NCI-H1105 treated with DMSO at 0.1 percent for 48 hours (cell line): ENCODE results near the gene AKNA.

Experiments
- DNase-seq: peaks from one replicate; lab custom pipeline; 2025; lab: John Stamatoyannopoulos, UW

Gene AKNA

DNA sequence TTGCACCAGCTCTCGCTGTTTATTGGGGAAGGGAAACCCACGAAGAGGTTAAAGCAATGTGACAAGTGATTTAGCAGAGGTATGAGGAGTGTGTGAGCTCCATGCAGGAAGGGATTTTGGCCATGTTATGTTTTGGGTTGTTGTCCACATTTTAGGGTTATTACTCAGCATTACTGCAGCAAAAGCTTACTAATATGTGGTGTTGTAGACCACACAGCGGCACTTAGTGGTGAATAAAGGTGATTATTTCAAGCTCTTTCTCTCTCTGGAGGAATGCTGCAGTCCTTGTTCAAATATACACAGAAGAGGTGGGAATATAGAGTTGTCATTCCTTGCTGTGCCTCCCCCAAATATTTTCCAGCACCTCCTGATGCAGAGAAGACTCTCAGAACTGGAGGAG is 29.7 kb upstream of the AKNA start:
- no peak for DNase-seq

DNA sequence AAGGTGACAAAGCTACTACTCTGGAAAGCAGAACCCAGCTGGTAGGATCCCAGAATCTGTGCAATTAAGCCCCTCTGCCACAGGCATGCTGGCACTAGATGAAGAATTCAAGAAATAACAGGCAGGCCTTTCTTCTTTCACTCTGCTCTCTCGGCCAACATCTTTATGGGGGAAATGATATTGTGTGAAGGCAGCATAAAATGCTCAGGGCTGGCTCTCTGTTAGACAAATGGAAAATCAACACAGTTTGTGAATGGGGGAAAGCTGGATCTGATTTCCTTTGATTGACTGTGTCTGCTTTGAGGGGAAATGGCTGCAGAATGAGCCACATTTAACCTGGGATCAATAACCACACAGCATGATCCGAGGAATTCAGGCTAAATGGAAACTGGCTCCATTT is 29.1 kb upstream of the AKNA start:
- DNase-seq, result no peak

DNA sequence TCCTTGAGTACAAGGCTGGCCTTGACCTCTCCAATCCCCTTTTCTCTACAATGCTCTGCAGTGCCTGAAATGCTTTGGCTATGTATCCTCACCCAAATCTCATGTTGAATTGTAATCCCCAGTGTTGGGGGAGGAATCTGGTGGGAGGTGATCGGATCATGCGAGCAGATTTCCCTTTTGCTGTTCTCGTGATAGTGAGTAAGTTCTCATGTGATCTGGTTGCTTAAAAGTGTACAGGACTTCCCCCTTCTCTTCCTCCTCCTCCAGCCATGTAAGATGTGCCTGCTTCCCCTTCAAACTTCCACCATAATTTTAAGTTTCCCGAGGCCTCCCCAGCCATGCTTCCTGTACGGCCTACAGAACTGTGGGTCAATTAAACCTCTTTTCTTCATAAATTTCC is 28.5 kb upstream of the AKNA start:
- DNase-seq, result no peak

DNA sequence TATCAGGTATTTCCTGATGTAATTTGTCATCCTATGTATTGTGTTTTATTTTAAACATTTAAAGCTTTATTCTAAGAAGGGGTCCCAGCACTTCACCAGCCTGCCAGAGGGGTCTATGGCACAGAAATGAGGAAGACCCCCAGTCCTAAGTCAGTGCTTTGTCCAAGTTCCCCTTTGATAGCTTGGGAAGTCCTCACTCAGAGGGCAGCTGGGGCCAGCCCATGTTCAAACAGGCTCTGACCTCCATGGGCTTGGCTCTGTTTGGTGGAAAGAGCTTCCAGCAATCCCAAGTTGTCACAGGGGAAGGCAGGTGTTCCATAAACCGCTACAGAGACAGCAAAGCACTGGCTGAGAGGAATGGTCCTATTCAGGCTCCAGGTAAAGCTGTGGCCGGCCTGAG is 26.6 kb upstream of the AKNA start:
- DNase-seq, result no peak

DNA sequence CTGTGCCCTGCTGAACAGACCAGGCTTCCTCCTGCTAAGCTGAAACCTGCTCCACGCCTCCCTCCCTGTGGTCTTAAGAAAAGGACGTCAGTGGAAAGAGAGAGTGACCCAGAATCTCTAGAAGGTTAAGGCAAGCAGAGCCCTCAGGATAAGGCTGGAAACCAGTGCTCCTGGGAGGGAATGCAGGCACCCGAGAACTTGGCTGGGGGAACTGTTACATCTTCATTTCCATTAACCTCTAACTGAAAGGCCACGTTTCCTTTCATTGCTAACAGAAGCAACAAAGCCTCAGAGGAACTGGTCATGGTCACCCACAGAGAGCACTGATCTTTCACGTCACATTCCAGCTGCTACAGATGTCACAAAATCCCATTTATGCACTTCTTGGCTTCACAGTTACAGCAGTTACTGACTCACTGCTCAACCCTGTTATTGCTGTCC is 26.1 kb upstream of the AKNA start:
- no peak for DNase-seq

DNA sequence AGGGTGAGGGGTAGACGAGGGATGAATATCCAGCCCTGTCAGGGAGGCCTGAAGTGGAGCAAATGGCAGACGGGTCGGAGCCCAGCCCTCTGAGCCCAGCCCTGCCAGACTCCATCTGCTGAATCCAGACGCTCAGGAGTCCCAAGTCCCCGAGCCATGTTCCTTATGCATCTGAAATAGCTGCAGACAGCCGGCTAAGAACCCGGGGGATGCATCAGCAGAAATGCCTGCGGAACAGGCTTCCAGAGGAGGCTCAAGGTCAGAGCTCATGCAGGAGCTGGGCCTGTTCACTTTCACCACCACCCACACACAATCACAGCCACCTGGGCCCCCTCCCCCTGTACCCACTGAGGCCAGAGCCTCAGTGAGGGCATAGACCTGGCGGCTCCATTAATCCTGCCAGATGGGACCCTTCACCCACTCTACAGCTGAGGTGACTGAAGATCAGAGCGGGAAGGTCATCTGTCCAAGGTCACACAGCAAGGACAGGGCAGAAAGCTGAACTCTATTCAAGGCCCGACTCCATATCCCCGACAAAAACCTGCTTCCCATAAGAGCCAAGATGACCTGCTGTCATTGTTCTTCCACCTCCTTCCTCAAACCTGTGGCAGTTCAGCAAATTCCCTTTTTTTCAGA is 24.4 kb upstream of the AKNA start:
- DNase-seq, result no peak

DNA sequence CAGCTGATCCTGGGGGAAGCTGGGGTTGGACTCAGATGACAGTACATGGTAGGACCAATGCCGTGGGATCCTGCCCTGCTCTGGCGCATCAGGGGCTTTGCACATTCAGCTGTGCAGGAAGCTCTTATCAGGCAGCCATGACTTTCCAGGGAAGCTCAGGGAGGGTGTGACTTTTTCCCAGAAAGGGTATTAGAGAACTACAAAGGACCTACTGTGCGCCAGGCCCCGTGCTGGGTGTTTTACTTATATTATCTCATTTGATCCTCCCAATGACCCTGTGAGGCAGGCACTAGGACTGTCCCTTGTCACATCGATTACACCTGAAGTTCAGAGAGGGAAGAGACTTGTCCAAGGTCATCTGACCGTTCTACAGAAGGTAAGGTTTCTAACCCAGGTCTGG is 23.7 kb upstream of the AKNA start:
- no peak for DNase-seq

DNA sequence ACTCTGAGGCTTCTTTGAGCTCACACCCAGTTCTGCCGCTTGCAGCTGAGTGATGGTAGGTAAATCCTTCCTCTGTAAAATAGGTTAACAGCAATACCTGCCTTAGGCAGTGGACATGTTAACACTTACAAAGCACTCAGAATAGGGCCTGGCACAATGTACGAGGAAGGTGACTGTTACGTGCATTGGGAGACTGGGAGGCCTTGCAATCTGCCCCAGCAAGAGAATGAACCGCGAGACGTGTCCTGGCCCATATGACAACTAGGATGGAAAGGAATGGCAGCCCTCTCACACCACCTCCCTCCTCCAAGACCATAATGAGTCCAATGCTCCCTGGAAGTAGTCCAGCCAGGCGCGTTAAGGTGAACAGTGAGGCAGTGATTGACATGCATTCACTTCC is 23.1 kb upstream of the AKNA start:
- DNase-seq, result no peak

DNA sequence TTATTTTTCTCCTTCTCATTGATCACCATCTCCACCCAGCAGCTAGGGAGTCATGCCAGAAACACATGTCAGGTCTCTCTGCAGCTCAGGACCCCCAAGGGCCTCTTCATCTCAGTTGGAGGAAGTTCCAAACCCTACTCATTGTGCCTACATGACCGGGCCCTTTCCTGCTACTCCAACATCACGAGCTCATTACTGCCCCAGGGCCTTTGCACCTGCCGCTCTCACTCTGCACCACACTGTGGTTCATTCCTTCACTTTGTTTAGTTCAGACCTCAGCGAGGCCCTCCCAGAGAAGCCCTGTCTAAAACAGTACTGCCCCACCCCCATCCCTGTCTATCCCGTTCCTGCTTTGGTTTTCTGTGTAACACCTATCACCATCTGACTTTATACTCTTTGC is 22.1 kb upstream of the AKNA start:
- no peak for DNase-seq

DNA sequence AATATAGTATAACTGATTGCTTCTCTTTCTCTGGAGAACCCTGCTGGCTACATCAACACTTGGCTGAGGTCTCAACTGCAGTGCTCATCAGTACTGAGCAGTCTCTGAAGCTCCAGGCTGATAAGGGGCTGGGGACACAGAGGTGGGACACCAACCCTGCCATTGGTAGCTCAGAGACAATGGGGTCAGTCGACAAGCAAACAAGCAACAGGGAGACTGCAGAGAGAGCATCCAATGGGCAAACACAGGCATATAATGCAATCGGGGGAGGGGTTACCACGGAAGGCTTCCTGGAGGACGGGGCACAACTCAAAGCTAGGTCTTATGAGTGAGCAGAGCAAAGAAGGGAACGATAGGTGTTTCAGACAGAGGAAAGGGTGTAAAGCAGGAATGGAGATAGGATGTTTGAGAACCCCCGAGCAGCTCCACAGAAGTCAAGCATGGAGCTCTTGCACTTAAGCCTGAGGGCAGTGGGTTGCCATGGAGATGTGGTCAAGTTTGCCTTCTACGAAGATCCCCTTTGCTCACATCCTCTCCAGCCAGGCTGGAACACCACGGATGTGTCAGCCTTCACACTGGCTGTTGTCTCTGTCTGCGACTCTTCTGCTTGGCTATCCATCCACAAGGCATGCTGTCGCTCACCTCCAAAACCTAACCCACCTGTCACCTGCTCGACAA is 21.5 kb upstream of the AKNA start:
- DNase-seq, result no peak

DNA sequence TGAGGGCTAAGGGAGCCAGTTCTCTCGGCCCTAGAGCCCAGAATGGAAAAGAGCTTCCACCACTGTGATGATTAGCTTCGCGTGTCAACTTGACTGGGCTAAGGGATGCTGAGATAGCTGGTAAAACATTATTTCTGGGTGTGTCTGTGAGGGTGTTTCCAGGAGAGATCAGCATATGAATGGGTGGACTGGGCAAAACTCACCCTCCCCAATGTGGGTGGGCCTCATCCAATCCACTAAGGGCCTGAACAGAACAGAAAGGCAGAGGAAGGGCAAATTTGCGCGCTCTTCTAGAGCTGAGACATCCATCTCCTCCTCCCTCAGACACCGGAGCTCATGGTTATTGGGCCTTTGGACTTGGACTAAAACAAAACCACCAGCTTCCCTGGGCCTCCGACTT is 20.9 kb upstream of the AKNA start:
- DNase-seq, result no peak

DNA sequence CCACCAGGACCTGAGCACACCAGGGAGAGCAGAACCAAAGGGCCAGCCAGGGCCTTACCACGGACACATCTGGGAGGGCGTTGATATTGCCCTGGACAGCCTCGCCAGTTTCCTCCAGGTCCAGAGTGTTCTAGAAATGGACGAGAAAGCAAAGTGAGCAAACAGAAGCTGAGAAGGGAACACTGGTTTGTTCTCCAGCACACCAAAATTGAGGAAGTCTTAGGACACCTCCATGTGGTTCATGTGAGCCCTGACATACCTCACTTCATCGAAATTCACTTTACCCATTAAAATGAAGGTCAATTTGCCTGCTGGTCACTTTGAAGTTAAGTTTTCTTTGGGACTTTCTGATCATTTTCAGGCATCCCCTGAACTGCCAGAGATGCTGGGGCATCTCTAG is 20.1 kb upstream of the AKNA start:
- no peak for DNase-seq

DNA sequence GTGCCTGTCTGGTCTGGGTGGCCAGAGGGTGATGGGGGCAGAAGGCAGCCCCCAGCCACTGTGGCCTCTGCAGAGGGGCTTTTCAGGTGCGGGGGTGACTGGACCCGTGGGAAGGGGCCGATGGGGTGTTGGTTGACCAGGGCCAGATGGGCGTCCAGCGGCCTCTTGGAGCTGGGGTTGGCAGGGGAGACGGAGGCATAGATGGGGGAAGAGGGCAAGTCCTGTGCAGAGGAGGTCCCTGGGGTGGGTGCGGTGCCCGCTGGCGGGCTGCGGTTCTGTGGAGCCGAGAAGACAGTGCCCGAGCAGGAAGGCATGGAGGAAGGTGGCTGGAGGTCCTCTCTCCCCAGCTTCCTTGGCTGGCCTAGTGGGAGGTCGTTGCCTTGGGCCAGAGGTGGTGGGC is 18.7 kb upstream of the AKNA start:
- DNase-seq, result no peak

DNA sequence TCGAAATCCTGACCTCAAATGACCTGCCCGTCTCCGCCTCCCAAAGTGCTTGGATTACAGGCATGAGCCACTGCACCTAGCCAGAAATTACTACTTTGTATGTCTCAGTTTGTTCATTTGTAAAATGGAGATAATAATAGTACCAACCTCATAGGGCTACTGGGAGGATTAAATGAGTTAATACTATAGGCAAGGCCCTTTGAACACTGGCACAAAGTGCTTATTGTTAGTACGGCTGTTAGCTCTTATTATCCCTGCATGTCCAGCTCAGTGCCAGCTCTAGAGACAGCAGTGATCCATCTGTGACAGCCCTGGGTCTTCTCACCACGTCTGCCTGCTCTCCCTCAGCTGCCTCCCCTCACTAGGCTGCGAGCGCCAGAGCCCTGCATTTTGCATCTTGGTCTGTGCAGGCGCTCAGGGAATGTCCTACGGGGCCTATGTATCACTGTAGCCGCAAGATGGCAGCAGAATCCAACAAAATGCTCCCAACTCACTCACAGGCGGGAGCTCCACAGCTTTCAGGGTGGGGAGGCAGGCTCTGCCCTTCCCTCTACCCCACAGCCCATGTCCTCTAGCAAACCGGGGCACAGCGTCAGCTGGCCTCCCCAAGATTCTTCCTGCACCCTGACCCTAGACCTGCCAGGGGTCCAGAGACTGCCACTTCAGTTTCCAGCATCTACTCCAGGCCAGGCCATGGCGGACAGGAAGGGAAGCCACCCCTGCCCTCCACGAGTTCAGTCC is 17.7 kb upstream of the AKNA start:
- DNase-seq, result peak; percentile 61

DNA sequence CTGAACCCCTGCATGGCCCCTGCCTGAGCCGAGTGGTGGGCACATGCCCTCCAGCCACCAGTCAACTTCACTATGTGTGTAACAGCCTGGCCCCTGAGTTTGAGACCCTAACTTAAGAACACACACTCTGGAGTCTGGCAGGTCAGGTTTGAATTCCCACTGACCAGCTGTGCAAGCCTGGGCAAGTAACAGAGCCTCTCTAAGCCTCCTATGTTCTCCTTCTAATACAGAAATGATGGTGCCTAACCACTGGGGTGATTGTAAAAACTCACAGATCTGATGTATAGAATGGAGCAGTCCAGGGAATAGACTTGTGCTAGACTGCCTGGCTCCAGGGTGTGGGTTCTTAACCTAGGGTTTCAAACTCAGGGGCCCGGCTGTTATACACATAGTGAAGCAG is 16.7 kb upstream of the AKNA start:
- no peak for DNase-seq

DNA sequence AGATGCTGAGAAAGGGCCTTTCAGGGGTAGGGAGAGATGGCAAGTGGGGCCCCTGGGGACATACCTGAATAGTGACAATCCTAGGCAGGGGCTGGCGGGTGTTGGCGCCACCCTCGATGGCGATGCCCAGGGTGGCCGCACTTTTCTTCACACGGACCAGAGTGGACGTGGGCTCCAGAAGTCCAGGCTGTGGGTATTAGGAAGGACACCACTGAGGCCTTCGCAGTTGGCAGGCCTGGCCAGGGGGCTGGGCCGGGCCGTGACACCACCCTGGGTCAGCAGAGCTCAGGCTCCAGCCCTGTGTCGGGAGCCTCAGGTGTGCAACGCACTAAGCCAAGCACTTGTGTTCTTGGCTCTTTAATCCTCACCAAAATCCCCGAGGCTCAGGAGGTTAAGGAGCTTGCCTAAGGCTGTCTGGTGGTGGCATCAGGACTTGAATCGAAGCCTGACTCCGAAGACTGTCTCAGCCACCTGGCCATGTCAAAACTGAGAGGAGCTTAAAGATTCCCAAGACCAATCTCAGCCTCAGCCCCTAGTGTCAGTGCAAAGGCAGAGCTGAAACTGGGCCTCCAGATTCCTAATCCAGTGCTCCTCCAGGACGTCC is 15.5 kb upstream of the AKNA start:
- no peak for DNase-seq

DNA sequence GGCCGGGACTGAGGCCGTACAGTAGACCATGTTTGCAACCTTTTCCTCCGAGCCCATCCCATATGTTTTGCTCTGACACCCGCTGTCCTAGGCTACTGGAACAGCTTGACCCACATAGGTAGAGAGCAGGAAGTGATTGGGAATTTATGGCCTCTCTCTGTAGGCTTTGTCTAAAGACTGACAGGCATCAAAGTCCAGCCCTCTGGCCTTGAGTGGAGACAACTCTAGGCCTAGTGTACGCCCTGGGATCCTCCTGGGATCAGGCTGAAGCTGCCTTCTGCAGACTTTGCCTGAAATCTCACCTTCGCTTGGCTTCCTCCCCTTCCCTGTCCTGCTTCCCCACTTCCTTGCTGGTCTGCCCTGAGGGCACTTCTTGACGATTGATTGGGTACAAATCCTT is 13.6 kb upstream of the AKNA start:
- no peak for DNase-seq

DNA sequence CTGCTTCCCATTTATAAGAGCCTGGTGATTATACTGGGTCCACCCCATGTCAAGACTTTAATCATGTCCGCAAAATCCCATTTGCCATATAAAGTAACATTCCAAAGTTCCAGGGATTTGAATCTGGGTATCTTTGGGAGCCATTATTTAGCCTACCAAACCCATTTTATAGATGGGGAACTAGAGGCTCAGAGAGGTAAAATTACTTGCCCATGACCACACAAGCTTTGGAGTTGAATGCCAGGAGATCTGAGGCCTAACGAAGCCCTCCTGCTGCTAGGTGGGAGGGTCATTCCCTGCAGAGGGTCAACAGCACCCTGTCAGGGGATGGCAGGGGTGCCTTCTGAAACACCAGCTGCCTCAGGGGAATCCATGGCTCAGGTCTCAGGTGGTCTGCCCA is 13.0 kb upstream of the AKNA start:
- no peak for DNase-seq

DNA sequence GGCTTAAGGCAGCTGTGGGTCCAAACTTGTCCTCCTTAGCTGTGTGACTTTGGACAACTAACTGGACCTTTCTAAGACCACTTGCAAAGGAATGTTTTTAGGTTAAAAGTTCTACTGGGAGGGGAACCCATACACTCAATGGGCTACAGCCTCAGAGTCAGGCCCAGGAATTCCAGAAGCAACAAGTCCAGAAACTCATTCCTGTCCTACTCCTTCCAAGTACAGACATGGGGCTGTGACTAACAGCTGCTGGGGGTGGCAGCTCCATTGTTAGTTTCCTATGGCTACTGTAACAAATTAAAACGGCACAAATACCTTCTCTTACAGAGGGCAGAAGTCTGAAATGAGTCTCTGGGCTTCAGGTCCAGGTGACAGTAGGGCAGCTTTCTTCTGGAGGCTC is 12.4 kb upstream of the AKNA start:
- no peak for DNase-seq

DNA sequence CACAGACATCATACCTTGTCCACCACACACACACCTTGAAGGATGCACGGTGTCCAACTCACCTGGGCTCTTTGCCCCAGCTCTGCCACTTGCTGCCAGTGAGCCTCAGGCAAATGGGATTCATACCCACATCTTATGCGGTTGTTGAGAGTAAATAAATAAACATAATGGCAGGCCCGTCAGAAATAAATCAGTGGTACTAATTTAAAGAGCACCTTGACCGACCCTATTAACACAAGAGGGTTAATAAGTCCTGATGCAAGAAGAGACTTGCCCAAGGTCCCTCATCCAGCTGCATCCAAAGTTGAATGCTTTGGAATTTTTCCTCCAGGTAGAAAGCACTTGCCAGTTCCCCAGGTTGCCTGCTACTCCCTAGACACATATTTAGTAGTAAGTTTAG is 11.6 kb upstream of the AKNA start:
- DNase-seq, result peak; percentile 31

DNA sequence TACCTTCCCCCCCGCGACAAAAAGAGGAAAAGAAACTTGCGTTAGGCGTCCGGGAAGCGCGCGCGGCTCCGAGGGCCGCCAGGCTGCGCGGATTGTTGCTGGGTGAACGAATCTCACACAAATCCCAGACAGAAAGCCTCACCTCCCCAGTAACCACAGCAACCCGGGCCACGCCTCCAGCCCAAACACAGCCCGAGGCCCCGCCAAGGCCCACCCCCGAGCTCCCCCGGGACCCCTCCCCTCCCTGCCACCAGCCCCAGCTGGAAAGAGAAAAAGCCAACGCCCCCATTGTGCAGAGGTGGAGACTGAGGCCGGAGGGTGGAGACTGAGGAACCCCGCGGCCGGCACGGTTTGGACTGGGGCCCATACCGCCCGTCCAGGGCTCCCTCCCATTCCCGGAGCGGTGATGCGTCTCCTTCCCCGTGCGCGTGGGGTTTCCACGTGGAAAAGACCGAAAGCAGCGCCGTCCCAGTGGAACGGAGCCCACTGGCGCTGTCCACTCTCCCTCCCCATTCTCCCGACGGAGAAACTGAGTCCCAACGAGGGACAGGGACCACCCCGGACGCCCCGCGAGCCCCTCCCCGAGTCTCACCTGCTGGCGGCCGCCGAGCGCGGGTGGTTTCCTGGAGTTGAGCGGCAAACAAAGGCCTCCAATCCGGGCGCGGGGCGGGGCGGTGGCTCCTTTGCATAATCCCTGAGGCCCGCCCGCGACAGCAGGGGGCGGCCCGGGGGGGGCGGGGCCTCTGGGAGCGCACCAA is 10.2 kb upstream of the AKNA start:
- no peak for DNase-seq

DNA sequence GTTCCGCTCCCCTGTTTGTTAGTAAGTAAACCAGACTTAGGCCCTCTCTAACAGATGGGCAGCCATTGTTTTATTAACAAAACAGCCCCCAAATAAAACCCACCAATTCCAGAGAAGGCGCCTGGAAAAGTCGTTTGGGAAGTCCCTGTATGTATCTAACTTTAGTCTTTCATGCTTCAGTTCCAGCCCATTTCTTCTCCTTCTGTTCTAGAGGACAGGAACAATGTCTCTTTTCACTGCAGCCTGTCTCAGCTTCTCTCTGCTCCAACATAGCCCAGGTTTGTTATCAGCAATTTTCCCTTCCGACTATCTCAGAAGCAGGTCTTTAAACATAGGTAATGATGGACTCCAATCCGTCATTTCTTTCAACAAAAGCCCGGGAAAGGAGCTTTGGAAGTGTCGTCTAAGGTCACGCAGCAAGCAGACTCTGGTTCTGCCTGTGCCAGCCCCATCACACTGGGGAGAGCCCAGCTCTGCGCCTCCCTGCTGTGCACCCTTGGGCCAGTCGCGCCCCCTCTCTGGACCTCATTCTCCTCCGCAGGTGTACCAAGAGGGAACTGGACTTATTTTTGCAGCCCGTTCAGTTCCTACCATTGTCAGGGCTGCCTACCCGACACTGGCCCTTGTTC is 9.6 kb upstream of the AKNA start:
- DNase-seq, result no peak
